Thymus (tissue), 11 donors: ENCODE measurements around the gene RBP7. TPM values are rescaled to one million over a fixed set of nuclear protein-coding genes. Genes with fewer than 3 reads are reported as not detected.
"Not testable (repeated sequence)": the region's sequence is repeated elsewhere in the genome, so short reads cannot be mapped to it uniquely, and the experiment has no call there.

ENCODE experiments used
- DNase-seq, 9 donors: peaks; one replicate each; pipeline ENCODE4 v3.0.0-alpha.2; 2013; ENCODE audit warnings: low spot score in 9 of 9, low read depth in 6 of 9, missing footprints in 1 of 9
- H3K27ac ChIP-seq, 2 donors: one replicate each; pipeline ENCODE4 v1.5.1; 2013; ENCODE audit warnings: control low read depth in 1 of 2, low read depth in 1 of 2, low read length in 1 of 2, mild to moderate bottlenecking in 1 of 2, moderate library complexity in 1 of 2
- H3K27me3 ChIP-seq, 2 donors: one replicate each; pipeline ENCODE4 v1.5.1; 2013; ENCODE audit warnings: low read length in 1 of 2; ENCODE audit not compliant: control insufficient read depth in 2 of 2, insufficient read depth in 1 of 2
- H3K36me3 ChIP-seq, 2 donors: one replicate each; pipeline ENCODE4 v1.5.1; 2013; ENCODE audit warnings: low read length in 1 of 2, mild to moderate bottlenecking in 1 of 2, moderate library complexity in 1 of 2; ENCODE audit not compliant: control insufficient read depth in 2 of 2, insufficient read depth in 2 of 2
- H3K4me1 ChIP-seq, 2 donors: one replicate each; pipeline ENCODE4 v1.5.1; 2013; ENCODE audit warnings: low read length in 2 of 2; ENCODE audit not compliant: control insufficient read depth in 2 of 2, insufficient read depth in 2 of 2
- H3K4me3 ChIP-seq, 2 donors: one replicate each; pipeline ENCODE4 v1.5.1; 2013; ENCODE audit warnings: low read length in 2 of 2, control low read depth in 1 of 2, mild to moderate bottlenecking in 1 of 2
- H3K9me3 ChIP-seq, 2 donors: one replicate each; pipeline ENCODE4 v1.5.1; 2013; ENCODE audit warnings: low read length in 1 of 2, mild to moderate bottlenecking in 1 of 2; ENCODE audit not compliant: control insufficient read depth in 2 of 2, insufficient read depth in 1 of 2
- WGBS: extraction: QIAGEN DNeasy Blood & Tissue Kit; methylation state at CpG from one replicate; pipeline ENCODE4 v1.1.7; 2013; 5-methylcytosine and 5-hydroxymethylcytosine counted together
- polyA plus RNA-seq: library from polyadenylated mRNA; stranded (reverse); fragments of 200-250 nt; gene quantifications from one replicate; pipeline ENCODE4 v1.2.3, GENCODE V29; 2013
- total RNA-seq: library from RNA; stranded (reverse); fragments of 120-200 nt; gene quantifications from one replicate; pipeline ENCODE4 v1.2.4, GENCODE V29; 2013
- donor health status: healthy.

RBP7 gene
- total and polyA plus RNA-seq, 2 donors: 4.2 to 91.0 TPM

GRCh38 chr1:9992910-9993309, 4.1 kb upstream of the RBP7 start:
- Histone ChIP-seq H3K36me3 (no peaks in the 10 kb centered on the region), H3K9me3 (no peaks in the 10 kb centered on the region), H3K4me3 (no peak overlapping the region), H3K27ac (no peak overlapping the region), H3K4me1 (peaks cover 0 to under 1% of the 10 kb centered on the region in 2 donors), H3K27me3 (peaks cover 12 to 42% of the 10 kb centered on the region in 2 donors)
- 97% methylated on average over 5 of the region's 5 CpGs for WGBS
- DNase-seq: no peak

DNA sequence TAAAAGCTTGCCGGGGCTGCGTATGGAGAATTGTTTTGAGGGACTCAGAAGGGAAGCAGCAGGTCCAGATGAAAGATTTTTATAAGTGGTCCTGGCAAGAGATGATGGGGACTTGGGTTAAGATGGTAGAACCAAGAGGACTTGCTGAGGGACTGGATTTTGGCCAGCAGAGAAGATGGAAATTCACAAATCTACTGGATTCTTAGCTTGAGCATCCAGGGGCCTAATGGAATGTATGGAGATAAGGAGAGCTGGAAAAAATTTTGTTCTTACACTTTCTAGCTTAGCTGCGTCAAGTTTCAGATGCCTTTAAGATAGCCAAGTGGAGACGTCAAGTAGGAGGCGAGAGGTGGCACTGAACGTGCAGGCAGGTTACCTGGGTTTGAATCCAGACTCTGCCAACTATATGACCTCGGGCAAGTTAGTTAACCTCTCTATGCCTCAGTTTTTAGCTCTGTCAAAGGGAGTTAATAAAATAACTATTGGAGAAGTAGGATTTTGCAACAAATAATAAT, 3.4 kb upstream of the RBP7 start:
- Histone ChIP-seq H3K4me3 (no peak overlapping the region), H3K4me1 (peaks cover 0 to 3% of the 10 kb centered on the region in 2 donors), H3K36me3 (no peaks in the 10 kb centered on the region), H3K27me3 (peaks cover 16 to 49% of the 10 kb centered on the region in 2 donors), H3K27ac (no peak overlapping the region), H3K9me3 (no peaks in the 10 kb centered on the region)
- 96% methylated on average over 7 of the region's 7 CpGs for WGBS
- no peak for DNase-seq

DNA sequence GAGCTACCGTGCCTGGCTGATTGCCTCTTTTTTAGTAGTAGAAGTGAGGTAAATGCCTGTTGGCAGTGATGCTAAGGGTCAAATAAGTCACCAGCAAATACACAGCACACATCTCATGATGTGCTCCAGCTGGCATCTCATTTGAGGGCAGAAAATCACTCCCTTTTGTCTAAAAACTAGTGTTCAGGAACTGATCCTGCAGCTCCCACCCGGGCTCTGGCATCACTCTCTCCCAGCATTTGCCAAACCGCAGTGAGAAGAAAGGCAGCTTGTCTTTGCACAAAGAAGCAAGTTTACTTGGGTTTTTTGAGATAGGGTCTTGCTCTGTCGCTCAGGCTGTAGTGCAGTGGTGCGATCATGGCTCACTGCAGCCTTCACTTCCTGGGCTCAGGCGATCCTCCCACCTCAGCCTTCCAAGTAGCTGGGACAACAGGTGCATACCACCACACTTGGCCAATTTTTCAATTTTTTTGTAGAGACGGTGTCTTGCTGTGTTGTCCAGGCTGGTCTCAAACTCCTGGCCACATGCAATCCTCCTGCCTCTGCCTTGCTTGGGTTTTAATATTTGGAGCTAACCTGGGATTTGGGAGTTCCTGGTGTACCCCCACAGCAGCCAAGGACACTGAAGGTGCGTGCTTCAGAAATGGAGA, 4.1 kb downstream of the RBP7 start:
- Histone ChIP-seq H3K27ac (no peak overlapping the region), H3K9me3 (peaks cover 0 to 1% of the 10 kb centered on the region in 2 donors), H3K36me3 (no peaks in the 10 kb centered on the region), H3K27me3 (peaks cover 12 to 51% of the 10 kb centered on the region in 2 donors), H3K4me3 (no peak overlapping the region), H3K4me1 (peaks cover 0 to 3% of the 10 kb centered on the region in 2 donors)
- WGBS: 94% methylated on average over 8 of the region's 8 CpGs
- no peak for DNase-seq

DNA sequence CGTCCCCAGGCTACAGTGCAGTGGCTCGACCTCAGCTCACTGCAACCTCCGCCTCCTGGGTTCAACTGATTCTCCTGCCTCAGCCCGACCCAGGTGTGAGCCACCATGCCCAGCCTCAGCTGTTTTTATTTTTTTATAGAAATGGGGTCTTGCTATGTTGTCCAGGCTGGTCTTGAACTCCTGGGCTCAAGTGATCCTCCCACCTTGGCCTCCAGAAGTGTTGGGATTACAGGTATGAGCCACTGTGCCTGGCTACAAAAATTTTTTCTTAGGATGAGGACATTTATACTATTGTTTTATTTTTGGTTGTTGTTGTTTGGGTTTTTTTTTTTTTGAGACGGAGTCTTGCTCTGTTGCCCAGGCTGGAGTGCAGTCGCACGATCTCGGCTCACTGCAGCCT, 8.2 kb downstream of the RBP7 start:
- not testable (repeated sequence) for H3K9me3 ChIP-seq, H3K36me3 ChIP-seq, H3K4me1 ChIP-seq, H3K27ac ChIP-seq, H3K4me3 ChIP-seq, DNase-seq
- 96% methylated on average over 8 of the region's 8 CpGs for WGBS
- H3K27me3 ChIP-seq: peaks cover 0 to 11% of the 10 kb centered on the region in 2 donors

DNA sequence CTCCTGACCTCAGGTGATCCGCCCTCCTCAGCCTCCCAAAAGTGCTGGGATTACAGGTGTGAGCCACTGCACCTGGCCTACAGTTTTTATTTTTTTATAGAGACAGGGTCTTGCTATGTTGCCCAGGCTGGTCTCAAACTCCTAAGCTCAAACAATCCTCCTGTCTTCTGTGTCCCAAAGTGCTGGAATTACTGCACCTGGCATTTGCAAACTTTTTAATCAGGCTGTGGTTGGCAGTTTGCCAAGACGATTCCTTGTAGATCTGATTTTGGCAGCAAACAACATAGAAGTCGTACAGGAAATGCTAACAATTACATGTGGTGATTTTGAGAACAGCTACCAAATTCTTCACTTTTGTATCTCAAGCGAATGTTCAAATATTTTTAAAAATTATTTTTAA, 10.1 kb downstream of the RBP7 start:
- no peaks in the 10 kb centered on the region for H3K36me3 ChIP-seq
- no peak overlapping the region for H3K27ac ChIP-seq
- peaks cover 0 to 2% of the 10 kb centered on the region in 2 donors for H3K27me3 ChIP-seq
- 96% methylated on average over 4 of the region's 4 CpGs for WGBS
- no peak overlapping the region for H3K4me3 ChIP-seq
- H3K9me3 ChIP-seq: no peaks in the 10 kb centered on the region
- no peaks in the 10 kb centered on the region for H3K4me1 ChIP-seq
- no peak for DNase-seq

GRCh38 chr1:10014016-10014415, 17.0 kb downstream of the RBP7 start:
- Histone ChIP-seq H3K4me3 (no peak overlapping the region), H3K27ac (no peak overlapping the region), H3K9me3 (no peaks in the 10 kb centered on the region), H3K27me3 (no peaks in the 10 kb centered on the region), H3K36me3 (no peaks in the 10 kb centered on the region), H3K4me1 (no peaks in the 10 kb centered on the region)
- no peak for DNase-seq
- 93% methylated on average over 5 of the region's 5 CpGs for WGBS

DNA sequence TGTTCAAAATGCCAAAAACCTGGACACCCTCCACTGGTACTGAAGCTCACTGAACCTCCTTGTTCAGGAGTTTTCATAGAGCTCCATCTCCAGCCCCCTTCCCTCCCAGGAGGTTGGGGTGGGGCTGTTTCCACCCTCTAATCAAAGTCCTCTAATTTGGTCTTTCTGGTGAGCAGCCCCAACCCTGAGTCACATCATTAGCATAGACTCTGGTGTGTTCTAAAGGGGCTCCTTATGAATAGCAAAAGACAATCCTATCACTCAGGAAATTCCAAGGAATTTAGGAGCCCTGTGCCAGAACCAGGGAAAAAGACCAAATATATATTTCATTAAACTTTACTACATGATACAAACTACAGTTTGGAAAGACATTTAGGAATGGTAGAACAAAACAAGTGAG, 22.5 kb downstream of the RBP7 start:
- Histone ChIP-seq H3K4me1 (no peaks in the 10 kb centered on the region), H3K27me3 (no peaks in the 10 kb centered on the region), H3K9me3 (peaks cover 0 to 3% of the 10 kb centered on the region in 2 donors), H3K36me3 (no peaks in the 10 kb centered on the region), H3K4me3 (no peak overlapping the region), H3K27ac (no peak overlapping the region)
- no peak for DNase-seq

GRCh38 chr1:10020086-10020485, 23.1 kb downstream of the RBP7 start:
- Histone ChIP-seq H3K4me1 (no peaks in the 10 kb centered on the region), H3K27ac (no peak overlapping the region), H3K36me3 (no peaks in the 10 kb centered on the region), H3K9me3 (peaks cover 0 to 3% of the 10 kb centered on the region in 2 donors), H3K27me3 (no peaks in the 10 kb centered on the region), H3K4me3 (no peak overlapping the region)
- 94% methylated on average over 3 of the region's 3 CpGs for WGBS
- no peak for DNase-seq

- WGBS: 96% methylated on average over 2 of the region's 2 CpGs
These were observed 23.6 kb downstream of the RBP7 start for GRCh38 chr1:10020678-10021077.

More at GRCh38 chr1:10020678-10021077, 23.6 kb downstream of the RBP7 start:
- H3K27ac ChIP-seq, DNase-seq, H3K27me3 ChIP-seq, H3K4me3 ChIP-seq, H3K9me3 ChIP-seq, H3K4me1 ChIP-seq, H3K36me3 ChIP-seq: not testable (repeated sequence)
